GM20000 (cell line): Measurements from ENCODE around the gene HHIPL2.

ENCODE experiments used
- DNase-seq: peaks from one replicate; pipeline ENCODE4 v3.0.0; 2012; ENCODE audit warnings: low spot score
- TF ChIP-seq, protein P1 (sequence below): IDR thresholded peaks from 2 replicates; pipeline ENCODE4 v1.5.1; 2012; ENCODE audit warnings: mild to moderate bottlenecking, control low read depth; ENCODE audit errors: extremely low read depth, missing control alignments

Gene HHIPL2

DNA sequence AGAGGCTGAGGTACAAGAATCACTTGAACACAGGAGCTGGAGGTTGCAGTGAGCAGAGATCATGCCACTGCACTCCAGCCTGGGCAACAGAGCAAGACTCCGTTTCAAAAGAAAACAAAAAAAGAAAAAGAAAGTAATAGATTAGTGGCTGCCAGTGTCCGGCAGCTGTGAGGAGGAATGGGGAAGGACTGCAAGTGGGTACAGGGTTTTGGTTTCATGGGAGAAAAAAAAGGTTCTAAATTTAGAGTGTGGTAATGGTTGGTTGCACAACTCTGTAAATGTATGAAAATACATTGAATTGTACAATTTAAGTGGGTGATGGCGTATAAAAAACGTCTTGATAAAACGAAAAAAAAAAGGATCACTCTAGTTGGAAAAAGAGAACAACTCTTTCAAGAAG lies 35.2 kb upstream of the HHIPL2 start:
- DNase-seq: peak; percentile 30

DNA sequence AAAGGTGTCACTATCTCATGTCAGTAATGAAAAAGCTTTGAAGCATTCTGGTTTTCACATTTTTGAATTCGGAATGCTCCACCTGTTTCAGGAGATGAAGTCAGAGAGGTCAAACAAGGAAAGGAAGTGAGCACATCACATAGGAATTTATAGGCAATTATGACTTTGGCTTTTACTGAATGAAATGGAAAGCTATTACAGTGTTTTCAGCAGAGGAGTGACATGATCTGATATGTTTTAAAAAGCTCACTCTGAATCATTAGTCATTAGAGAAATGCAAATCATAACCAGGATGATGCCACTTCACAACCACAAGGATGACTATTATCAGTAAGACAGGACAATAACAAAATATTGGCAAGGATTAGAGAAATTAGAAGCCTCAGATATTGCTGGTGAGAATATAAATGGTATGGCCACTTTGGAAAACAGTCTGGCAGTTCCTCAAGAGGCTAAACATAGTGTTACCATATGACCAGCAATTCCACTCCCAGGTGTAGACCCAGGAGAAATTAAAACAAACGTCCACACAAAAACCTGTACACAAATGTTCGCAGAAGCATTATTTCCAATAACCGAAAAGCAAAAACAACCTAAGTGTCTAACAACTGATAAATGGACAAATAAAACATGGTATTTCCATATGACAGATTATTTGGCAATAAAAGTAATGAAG lies 34.3 kb upstream of the HHIPL2 start:
- peak; percentile 9 for DNase-seq
- TF ChIP-seq, protein P1, sequence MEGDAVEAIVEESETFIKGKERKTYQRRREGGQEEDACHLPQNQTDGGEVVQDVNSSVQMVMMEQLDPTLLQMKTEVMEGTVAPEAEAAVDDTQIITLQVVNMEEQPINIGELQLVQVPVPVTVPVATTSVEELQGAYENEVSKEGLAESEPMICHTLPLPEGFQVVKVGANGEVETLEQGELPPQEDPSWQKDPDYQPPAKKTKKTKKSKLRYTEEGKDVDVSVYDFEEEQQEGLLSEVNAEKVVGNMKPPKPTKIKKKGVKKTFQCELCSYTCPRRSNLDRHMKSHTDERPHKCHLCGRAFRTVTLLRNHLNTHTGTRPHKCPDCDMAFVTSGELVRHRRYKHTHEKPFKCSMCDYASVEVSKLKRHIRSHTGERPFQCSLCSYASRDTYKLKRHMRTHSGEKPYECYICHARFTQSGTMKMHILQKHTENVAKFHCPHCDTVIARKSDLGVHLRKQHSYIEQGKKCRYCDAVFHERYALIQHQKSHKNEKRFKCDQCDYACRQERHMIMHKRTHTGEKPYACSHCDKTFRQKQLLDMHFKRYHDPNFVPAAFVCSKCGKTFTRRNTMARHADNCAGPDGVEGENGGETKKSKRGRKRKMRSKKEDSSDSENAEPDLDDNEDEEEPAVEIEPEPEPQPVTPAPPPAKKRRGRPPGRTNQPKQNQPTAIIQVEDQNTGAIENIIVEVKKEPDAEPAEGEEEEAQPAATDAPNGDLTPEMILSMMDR: no peak

More for the DNA sequence above, 35.2 kb upstream of the HHIPL2 start:
- TF ChIP-seq, protein P1: no peak

DNA sequence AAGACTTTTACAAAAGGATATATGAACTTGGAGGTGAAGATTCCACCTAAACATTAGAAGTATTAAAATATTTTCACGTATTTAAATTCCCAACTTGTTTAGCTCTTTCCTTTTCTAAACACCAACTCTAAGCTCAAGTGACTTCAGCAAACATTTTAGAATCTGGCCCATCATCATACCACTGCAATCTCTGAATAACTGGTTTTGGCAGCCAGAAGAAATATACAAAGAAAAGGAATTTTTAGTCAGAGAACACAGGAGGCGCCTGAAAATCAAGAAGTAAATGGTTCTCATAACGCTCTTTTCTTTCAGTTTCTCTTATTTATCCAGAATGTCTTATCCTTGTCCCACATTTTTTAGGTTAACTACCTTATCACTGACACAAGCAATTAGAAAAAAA lies 31.4 kb upstream of the HHIPL2 start:
- no peak for DNase-seq
- TF ChIP-seq, protein P1: no peak

DNA sequence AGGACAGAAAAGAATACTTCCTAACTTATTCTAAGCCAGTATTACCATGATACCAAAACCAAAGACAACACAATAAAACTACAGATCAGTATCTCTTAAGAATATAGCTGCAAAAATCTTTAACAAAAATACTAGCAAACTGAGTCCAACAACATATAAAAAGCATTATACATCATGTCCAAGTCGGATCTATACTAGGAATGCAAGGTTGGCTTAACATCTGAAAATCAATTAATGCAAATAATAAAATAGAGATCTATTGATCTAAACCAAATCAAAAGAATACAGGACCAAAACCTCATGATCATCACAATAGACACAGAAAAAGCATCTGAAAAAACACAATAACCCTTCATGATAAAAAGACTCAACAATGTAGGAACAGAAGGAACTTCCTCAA lies 22.9 kb upstream of the HHIPL2 start:
- DNase-seq: no peak
- TF ChIP-seq, protein P1: no peak

DNA sequence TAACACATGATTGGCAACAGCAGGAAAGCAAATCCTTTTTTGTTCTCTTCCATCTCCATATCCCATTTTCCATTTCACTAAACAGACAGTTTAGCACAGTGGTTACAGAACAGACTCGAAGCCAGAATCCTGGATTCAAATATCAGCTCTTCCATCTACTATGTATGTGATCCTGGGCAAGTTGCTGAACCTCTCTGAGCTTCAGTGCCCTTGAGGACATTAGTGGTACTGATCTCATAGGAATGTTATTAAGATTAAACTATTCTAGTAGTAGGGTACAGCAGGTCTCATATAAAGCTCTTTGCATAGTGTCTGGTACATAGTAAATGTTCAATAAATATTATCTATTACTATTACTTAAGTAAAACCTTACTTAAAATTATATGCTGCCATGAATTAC lies 13.8 kb upstream of the HHIPL2 start:
- DNase-seq: no peak
- TF ChIP-seq, protein P1: no peak

DNA sequence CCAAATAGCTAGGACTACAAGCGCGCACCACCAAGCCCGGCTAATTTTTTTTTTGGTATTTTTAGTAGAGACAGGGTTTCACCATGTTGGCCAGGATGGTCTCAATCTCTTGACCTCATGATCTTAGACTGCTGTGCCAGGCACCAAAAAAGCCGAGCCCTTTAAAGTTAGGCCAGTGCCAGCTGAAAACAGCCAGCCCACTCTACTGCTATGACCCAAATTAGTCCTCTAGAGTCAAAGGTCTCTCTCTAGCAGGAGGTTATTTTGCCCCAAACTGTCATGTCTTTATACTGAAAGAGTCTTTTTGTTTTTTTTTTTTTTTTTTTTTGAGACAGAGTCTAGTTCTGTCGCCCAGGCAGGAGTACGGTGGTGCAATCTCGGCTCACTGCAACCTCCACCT lies 9.7 kb upstream of the HHIPL2 start:
- TF ChIP-seq, protein P1: no peak
- DNase-seq: no peak

DNA sequence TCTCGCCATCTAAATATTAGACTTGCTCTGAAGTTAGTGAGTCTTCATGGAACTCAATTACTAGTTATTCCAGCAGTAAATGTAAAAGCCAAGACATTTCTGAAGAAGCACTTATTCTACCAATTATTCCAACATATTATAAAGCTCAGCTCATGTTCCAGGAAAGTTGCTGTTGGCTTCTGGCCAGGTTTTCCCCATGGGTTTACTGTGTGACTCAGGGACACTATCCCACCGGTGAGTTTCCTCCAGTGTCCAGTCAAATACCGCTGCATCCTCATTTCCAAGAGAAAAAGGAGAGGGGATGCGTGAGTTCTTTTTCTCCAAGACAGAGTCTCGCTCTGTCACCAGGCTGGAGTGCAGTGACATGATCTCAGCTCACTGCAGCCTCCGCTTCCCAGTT lies 9.2 kb upstream of the HHIPL2 start:
- TF ChIP-seq, protein P1: no peak
- DNase-seq: no peak
